ENCODE data around the gene FRMPD4.

DNA sequence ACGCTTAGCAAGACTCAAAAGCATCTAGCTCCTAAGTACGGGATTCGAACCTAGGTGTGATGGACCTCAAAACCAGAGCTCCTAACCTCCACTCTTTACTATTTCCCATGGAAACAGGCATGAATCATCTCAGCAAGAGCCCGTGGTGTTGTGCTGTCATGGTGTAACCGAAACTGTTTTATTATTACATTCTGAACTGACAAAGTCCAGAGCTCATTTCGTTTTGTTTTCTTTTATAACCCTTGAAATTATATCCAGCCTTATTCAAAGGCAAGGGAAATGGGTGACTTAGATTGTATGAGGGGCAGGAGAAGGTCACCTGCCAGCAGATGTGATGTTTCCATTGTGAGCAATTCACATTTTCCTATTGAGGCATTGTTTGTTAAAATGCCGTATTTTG lies 301.1 kb downstream of the FRMPD4 start:
- TF ChIP-seq POLR2A (IDR thresholded peaks at IDR 0.05; ENCODE audit: low read length) (no peak), GATA1 (IDR thresholded peaks at IDR 0.05; ENCODE audit: low read depth, low read length) (no peak)
